NCI-H2107 (cell line): Measurements from ENCODE around the gene LRRC25.

Experiments used
- DNase-seq: peaks from one replicate; lab custom pipeline; 2025; lab: John Stamatoyannopoulos, UW

The LRRC25 gene

DNA sequence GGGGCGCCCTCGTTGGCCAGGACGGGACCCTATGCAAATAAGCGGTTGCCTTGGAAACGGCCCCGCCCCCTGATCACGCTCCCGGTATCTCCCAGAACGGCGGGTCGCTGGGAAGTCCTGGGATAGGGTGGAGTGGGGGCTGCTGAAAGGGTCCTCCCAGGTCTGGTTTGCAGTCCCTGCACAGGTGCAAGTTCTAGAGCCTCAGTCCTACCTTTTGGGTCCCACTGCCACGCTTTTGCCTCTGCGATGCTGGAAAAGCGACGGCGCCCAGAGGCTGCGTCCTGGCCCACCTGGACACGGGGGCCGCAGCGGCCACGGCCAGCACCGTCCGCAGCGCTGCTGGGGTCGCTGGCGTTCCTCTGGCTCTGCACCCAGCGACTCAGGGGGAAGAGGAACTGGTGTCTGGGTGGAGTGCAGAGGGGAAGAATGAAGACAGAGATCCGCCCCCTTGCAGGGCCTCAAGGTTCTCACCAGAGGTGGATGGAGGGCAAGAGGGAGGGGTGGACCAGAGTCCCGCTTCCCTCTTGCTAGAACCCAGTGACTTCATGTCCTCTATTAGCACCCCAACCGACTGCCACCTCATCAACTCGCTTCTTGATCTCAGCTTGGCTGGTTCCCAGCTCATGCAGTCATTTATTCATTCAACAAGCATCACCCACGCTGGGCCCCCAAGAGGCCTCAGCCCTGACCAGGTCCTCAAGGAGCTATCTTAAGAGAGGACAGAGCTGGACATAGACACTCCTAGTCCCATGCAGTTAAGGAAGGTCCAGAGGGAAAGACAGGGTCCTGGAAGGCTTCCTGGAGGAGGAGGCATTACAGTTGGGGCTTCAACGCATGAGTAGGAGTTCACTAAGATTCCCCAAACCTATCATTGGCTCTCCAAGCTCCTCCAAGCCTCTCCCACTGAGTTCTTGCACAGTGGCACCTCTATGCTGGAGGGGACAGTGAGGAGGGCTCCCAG is at the start of gene LRRC25:
Gene LRRC25 (minus strand): TSS at position 381 of the 961 bp plus-strand sequence. CDS start 659 bp downstream, outside the sequence.
- DNase-seq = no peak

- no peak for DNase-seq
Observed at GRCh38 chr19:18446811-18447359, 49.5 kb upstream of the LRRC25 start.

- no peak for DNase-seq
Observed at GRCh38 chr19:18446145-18446810, 48.9 kb upstream of the LRRC25 start.

- DNase-seq = no peak
Observed at GRCh38 chr19:18445262-18445948, 48.0 kb upstream of the LRRC25 start.

DNA sequence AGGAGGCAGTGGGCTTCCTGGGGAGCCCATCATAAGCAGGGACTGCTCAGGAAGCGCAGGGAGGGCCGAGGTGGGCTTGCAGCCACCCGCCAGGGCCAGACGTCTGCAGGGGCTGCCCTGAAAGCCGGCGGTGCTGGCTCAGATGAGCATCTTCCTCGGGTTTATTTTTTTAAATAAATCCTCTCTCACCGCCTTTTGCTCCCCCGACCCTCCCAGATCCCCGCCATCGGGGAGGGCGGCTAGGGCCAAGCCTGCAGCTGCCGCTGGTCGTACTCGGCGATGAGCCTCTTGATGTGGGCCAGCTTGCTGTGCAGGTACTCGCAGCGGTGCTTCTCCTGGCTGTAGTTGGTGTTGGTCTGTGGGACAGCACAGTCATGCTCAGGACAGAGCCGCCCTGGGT is 47.1 kb upstream of the LRRC25 start:
- DNase-seq = no peak

- no peak for DNase-seq
Observed at GRCh38 chr19:18443831-18444230, 46.4 kb upstream of the LRRC25 start.

- no peak for DNase-seq
Observed at GRCh38 chr19:18443406-18443805, 46.0 kb upstream of the LRRC25 start.

DNA sequence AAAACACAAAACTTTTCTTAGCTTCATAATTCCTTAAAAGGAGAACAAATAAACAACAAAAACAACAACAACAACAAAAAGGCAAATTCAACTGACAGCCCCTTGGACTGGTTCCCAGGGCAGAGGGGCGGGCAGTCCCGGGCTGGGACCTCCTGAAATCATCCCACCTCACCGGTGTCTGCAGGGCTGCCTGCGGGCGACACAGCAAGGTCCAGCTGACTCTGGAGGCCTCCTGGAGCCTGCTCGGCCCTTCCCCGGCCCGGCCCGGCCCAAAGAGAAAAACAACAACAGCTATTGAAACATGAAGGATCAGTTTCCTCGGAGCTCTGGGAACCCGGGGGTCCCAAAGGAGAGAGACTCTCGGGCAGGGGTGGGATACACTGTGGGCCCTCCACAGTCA is 45.5 kb upstream of the LRRC25 start:
- DNase-seq = no peak

DNA sequence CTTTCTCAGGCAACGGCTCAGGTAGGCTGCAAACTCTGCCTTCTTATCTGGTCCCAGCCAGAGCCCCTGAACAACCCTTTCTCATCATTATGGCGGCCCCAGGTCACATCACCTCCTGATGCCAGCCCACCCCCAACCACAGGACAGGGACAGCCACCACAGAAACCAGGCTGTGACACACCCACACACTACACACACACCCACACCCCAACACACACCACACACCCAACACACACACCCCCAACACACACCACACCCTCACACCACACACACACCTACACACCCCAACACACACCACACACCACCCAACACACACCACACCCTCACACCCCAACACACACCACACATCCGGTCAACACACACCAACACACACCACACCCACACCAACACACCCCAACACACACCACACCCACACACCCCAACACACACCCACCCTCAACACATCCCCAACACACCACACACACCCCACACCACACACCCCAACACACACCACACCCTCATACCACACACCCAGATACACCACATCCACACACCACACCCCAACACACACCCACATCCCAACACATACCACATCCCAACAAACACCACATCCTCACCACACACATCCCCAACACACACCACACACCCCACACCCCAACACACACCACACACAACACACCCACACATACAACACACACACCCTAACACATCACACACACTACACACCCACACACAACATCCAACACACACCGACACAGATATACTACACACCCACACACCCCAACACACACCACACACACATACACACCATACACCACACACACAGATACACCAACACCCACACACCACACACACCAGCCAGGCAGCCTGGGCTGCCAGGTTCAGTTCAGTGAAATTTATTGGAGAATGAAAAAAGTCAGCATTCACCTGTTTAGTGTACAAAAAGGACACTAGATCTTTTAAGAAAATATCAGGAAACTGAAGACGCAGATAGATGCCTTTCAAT is 44.7 kb upstream of the LRRC25 start:
- no peak for DNase-seq

DNA sequence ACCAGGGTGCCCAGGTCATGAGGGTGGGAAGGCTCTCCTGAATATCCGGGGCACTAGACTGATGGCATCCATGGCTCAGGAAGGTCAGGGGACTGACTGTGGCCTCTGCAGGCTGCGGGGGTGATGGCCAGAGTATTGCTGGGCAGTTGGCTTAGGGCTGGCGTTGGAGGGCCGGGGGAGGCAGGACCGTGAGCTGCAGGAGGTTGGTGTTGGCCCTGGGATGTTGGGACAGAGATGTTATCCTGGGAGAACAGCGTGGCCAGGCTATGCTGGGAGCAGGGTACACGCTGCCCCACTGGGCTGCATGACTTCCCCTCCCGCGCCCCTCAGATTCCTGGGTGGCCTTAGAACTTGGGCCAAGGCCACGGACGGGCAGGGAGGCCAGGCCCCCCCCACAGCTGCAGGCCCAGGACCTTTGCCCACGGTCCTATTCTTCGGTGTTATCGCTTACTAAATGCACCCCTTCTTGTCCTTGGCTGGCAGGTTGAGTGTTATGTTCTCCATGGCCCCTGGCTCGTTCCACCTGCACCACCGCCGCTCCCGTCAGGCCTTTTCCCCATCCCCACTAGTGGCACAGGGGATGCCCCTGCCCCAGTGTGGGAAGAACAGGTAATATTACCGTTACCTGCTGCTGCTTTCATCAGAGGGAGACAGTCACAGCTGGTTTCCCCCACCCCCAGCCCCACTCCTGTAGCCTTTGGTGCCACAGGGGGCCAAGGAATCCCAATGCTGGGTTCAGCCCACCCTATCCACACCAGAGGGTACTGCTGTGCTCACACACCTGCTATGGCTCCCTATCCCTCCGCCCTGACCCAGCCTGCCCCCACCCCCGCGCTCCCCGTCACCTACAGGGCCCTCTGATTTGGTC is 43.7 kb upstream of the LRRC25 start:
- no peak for DNase-seq

GRCh38 chr19:18440415-18440877 is 43.0 kb upstream of the LRRC25 start:
- no peak for DNase-seq

DNA sequence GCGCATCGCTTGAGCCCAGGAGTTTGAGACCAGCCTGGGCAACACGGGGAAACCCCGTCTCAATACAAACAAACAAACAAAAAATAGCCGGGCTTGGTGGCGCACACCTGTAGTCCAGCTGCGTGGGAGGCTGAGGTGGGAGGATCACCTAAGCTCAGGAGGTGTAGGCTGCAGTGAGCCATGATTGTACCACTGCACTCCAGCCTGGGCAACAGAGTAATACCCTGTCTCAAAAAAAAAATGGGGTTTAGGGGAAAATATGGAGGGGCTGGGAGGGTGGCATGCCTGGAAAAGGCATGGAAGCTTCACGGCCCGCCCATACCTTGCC is 42.5 kb upstream of the LRRC25 start:
- DNase-seq = no peak

GRCh38 chr19:18439025-18439909 is 41.8 kb upstream of the LRRC25 start:
- no peak for DNase-seq

- DNase-seq = no peak
Observed at GRCh38 chr19:18438331-18439024, 41.1 kb upstream of the LRRC25 start.

DNA sequence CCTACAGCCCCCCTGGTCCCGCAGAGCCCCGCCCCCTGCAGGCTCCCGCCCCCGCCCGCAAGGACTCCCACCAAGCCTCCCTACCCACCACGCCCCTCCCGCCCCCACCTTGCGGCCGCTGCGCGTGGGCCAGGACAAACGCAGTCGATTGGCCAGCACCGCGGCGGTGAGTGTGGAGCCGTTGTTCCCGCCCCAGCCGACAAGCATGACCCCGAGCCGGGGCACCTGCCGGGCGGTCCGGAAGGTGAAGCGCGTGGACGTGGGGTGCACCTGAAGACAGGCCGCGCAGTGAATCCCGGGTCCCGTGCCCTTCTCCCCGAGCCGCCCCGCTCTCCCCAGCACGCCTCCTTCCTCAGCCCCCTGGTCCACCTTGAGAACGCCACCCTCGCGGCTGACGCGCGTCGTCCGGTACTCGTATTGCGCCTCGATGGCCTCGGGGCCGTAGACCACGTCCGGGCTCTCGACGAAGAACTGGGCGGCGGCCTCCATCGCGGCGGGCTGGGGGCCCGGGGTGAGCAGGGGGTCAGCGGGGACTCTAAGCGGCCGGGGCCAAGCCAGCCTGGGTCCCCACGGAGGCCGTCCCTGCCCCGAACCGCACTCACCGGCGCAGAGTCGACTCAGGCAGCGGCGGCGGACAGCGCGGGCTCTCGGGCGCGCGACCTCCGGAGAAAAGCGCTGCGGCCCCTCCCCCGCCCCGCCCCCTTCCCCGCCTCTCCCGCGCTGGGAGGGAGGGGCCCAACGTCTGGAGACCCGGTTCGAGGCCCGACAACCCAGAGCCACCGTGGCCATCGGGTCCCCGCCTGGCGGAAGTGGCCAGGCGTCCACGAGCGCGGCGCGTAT is 40.3 kb upstream of the LRRC25 start, which contains the start of gene ISYNA1:
Gene ISYNA1 (minus strand): TSS at position 643 of the 840 bp plus-strand sequence. CDS start 154 bp downstream, at position 489.
- DNase-seq = no peak

DNA sequence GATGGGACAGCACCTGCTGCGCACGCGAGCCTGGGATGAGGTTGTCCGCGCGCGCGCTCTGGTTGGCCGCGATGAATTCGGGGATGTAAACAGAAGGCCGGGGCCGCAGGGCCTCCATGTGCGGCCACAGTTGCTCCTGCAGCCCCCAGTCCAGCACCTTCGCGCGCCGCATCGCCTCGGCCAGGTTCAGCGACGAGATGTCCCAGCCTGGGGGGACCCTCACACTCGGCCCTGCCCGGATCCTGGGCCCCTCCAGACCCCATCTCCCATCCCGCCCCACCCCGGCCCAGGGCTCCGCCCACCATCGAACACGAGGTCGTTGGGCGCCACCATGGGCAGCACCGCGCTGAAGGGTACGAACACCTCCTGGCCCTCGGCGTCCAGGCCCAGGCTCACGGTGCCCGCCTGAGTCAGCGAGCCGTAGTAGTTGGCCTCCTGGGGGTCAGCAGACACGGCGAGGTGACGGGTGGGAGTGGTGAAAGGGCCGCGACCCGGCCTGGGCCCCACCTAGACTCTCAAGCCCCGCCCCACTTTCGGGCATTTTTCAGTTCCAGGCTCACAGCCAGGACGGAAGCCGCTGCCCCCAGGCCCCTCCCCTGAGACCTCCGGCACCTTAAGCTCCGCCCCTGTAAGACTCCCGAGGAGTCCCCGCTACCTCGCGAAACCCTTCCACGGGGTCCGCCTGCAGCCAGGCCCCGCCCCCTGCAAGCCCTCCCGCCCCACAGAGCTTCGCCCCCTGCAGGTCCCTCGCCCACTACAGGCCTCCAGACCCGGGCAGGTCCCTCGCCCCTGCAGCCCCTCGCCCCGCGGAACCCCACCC is 39.5 kb upstream of the LRRC25 start:
- DNase-seq = no peak
